SH-SY5Y (cell line): Measurements from ENCODE around the gene TMEM42.

Experiments
- GATA2 ChIP-seq: IDR thresholded peaks from 2 replicates; pipeline ENCODE4 v1.6.1; 2011; ENCODE audit warnings: mild to moderate bottlenecking, low read depth, low read length
- GATA3 ChIP-seq: IDR thresholded peaks from 2 replicates; pipeline ENCODE4 v1.6.1; 2011; ENCODE audit warnings: low read depth, mild to moderate bottlenecking, low read length, moderate library complexity

DNA sequence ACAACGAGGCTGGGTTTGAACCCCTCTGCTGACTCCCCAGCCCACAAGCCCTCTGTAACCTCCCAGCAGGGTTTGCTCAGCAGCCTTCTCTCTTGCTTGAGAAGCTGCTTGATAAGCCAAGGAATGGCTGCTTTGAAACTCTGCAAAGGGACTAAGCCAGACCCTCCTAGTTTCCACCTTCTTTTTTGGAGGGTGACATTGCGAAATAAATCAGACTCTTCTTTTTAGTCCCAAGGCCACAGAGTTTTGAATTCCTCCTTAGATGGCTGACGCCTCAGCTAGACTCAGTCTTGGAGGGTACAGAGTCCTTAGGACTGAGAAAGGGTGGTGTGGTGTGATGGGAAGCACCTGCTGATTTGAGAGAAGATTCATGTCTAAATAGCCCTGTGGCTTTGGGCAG is 13.9 kb downstream of the TMEM42 start:
- no peak for TF ChIP-seq GATA3
- no peak for TF ChIP-seq GATA2
